Stimulated activated CD4-positive, alpha-beta T cell treated with anti-CD3 and anti-CD28 coated beads, Interleukin-12 subunit alpha, Interleukin-12 subunit beta, amount 100 ng/mL, for 48 hours (primary cell): Measurements from ENCODE around the gene SPAG4.
A peak's percentile ranks its signal among the peaks of the same experiment; 100 is the strongest.

Experiments used
- DNase-seq, 3 donors: peaks; one replicate each; pipeline ENCODE4 v3.0.0-alpha.2; 2020; ENCODE audit warnings: low read depth in 2 of 3, low spot score in 1 of 3

Gene SPAG4

GRCh38 chr20:35619196-35620095 lies 3.8 kb downstream of the SPAG4 start:
- peak; percentile 71 to 79 (median 73) for DNase-seq

GRCh38 chr20:35620818-35621559 lies 5.4 kb downstream of the SPAG4 start:
- no peak for DNase-seq

GRCh38 chr20:35621560-35621946 lies 5.9 kb downstream of the SPAG4 start:
- no peak for DNase-seq

- no peak for DNase-seq
Measured at GRCh38 chr20:35625584-35626385, 10.2 kb downstream of the SPAG4 start.

- DNase-seq, result no peak
Measured at GRCh38 chr20:35626386-35627001, 10.9 kb downstream of the SPAG4 start.

GRCh38 chr20:35627121-35627520 lies 11.5 kb downstream of the SPAG4 start:
- no peak for DNase-seq

GRCh38 chr20:35629427-35630145 lies 14.0 kb downstream of the SPAG4 start:
- no peak for DNase-seq

GRCh38 chr20:35630636-35631035 lies 15.0 kb downstream of the SPAG4 start:
- no peak for DNase-seq

- no peak for DNase-seq
Measured at GRCh38 chr20:35632539-35633115, 17.0 kb downstream of the SPAG4 start.

GRCh38 chr20:35635652-35636051 lies 20.0 kb downstream of the SPAG4 start:
- no peak for DNase-seq

- no peak for DNase-seq
Measured at GRCh38 chr20:35636095-35636494, 20.5 kb downstream of the SPAG4 start.

GRCh38 chr20:35637276-35637675 lies 21.6 kb downstream of the SPAG4 start:
- DNase-seq, result no peak

GRCh38 chr20:35638751-35639150 lies 23.1 kb downstream of the SPAG4 start:
- DNase-seq, result no peak

- no peak for DNase-seq
Measured at GRCh38 chr20:35640724-35641123, 25.1 kb downstream of the SPAG4 start.

GRCh38 chr20:35641743-35642142 lies 26.1 kb downstream of the SPAG4 start:
- no peak for DNase-seq

- DNase-seq, result no peak
Measured at GRCh38 chr20:35643045-35643444, 27.4 kb downstream of the SPAG4 start.

GRCh38 chr20:35644806-35645205 lies 29.2 kb downstream of the SPAG4 start:
- no peak for DNase-seq

GRCh38 chr20:35648836-35649235 lies 33.2 kb downstream of the SPAG4 start:
- no peak for DNase-seq

GRCh38 chr20:35650632-35651031 lies 35.0 kb downstream of the SPAG4 start:
- no peak for DNase-seq

- no peak for DNase-seq
Measured at GRCh38 chr20:35651958-35652357, 36.3 kb downstream of the SPAG4 start.
